ENCODE results near the gene TSC22D4. TPM values are rescaled to one million over a fixed set of nuclear protein-coding genes. Genes with fewer than 3 reads are reported as not detected.

Gene TSC22D4
- total and polyA plus RNA-seq, 4 donors = 5.5 to 21.2 (median 11.4) TPM

GRCh38 chr7:100472121-100472851, 6.7 kb downstream of the TSC22D4 start:
- 79% methylated on average over 16 of the region's 16 CpGs for WGBS
- Histone ChIP-seq H3K36me3 (ENCODE audit: control insufficient read depth in 4 of 4, insufficient read depth in 3 of 4, low read depth in 1 of 4, low read length in 3 of 4) (peaks cover 2 to 9% (median 8%) of the 10 kb centered on the region in 4 donors), H3K4me1 (ENCODE audit: control insufficient read depth in 4 of 4, insufficient read depth in 4 of 4, low read length in 3 of 4) (peaks cover 2 to 15% (median 12%) of the 10 kb centered on the region in 4 donors)

More at GRCh38 chr7:100472121-100472851, 6.7 kb downstream of the TSC22D4 start:
- no peak for DNase-seq (ENCODE audit: low spot score)
- H3K9me3 ChIP-seq (ENCODE audit: control insufficient read depth in 4 of 4, low read length in 3 of 4) = no peaks in the 10 kb centered on the region
- no peak overlapping the region for H3K9ac ChIP-seq (ENCODE audit: low read depth in 1 of 2, low read length in 2 of 2)
- H3K4me3 ChIP-seq (ENCODE audit: low read depth in 1 of 3, low read length in 3 of 3) = no peak overlapping the region
- no peak overlapping the region for H3K27ac ChIP-seq (ENCODE audit: low read depth in 1 of 2, low read length in 2 of 2)
- H3K27me3 ChIP-seq (ENCODE audit: control insufficient read depth in 4 of 4, insufficient read depth in 4 of 4, low read length in 3 of 4) = no peaks in the 10 kb centered on the region
- TF ChIP-seq RAD21 (IDR thresholded peaks at IDR 0.05) = no peak
- TF ChIP-seq FOXA2 (IDR thresholded peaks at IDR 0.05) = no peak
- TF ChIP-seq MAX (IDR thresholded peaks at IDR 0.05) = no peak
- TF ChIP-seq EGR1 (IDR thresholded peaks at IDR 0.05; ENCODE audit: low read depth in 2 of 2) = no peak
- no peak for TF ChIP-seq HNF4A (conservative IDR thresholded peaks at IDR 0.05)
- no peak for TF ChIP-seq SP1 (IDR thresholded peaks at IDR 0.05)
- no peak for TF ChIP-seq REST (IDR thresholded peaks at IDR 0.05)
- no peak for TF ChIP-seq TAF1 (conservative IDR thresholded peaks at IDR 0.05)
- no peak for TF ChIP-seq RXRA (IDR thresholded peaks at IDR 0.05)
- TF ChIP-seq JUND (IDR thresholded peaks at IDR 0.05) = no peak
- TF ChIP-seq CTCF (IDR thresholded peaks at IDR 0.05; ENCODE audit: low read depth, low read length, missing input control) = no peak
- TF ChIP-seq FOXA1 (IDR thresholded peaks at IDR 0.05) = no peak
- TF ChIP-seq ATF3 (IDR thresholded peaks at IDR 0.05) = no peak
- TF ChIP-seq NR2F2 (IDR thresholded peaks at IDR 0.05) = no peak
- no peak for TF ChIP-seq HNF4G (IDR thresholded peaks at IDR 0.05)
- no peak for TF ChIP-seq GABPA (IDR thresholded peaks at IDR 0.05 in 1 of 2, conservative IDR thresholded peaks at IDR 0.05 in 1 of 2)
- no peak for TF ChIP-seq ZBTB33 (IDR thresholded peaks at IDR 0.05)
- TF ChIP-seq YY1 (IDR thresholded peaks at IDR 0.05) = no peak

Data from liver (tissue), 9 donors.